ENCODE data around the gene LGALS3BP. TPM values are rescaled to one million over a fixed set of nuclear protein-coding genes. Genes with fewer than 3 reads are reported as not detected.

Gene LGALS3BP
- total and polyA plus RNA-seq, 7 donors: 92.5 to 415 (median 180) TPM

DNA sequence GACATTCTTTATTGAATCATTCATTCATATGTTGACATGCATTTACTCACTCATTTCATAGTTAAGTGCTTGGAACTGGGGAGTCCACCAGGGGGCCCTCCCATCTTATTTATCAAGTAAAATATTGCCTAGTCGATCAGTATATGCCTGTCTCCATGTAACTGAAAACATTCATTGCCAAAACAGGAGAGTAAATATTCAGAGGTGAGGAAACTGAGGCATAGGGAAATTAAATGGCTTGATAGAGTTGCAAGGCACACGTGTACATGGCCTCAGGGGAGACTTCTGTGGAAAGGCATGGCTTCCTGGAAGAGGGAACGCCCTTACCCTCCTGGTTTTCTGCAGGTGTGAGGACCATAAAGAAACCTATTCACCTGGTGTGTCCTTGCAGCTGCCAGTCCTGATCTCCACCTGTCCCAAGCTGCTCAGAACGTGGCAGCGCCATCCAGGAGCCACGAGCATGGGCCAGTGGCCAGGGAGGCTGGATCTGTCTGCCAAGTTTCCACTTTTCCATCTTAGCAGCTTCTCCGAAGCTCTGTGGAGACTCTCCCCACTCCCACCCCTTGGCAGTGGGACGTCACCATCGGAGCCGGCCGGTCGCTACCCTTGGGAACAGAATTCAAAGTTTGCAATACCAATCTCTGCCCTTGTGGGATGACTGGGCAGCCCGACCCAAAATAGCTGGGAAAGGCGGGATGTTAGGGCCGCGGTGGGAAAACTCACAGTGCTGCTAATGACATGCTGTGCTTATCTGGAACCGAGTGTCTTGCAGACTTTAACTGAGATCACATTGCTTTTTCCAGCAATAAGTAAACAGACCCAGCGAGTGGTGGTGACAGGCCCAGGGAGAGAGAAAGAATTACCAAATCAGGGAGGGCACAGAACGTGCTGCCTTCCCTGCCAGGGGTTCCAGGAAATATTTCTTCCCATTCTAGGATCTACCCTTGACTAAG is 40.2 kb upstream of the LGALS3BP start:
- DNase-seq: peak; percentile 85
- Histone ChIP-seq H3K27ac (peak overlapping the region; percentile 63 to 81 (median 64)), H3K4me3 (peak overlapping the region in 3 of 4 donors; percentile 8 to 16 (median 14)), H3K9me3 (no peaks in the 10 kb centered on the region), H3K36me3 (no peaks in the 10 kb centered on the region), H3K27me3 (peaks cover 0 to 3% (median 0%) of the 10 kb centered on the region in 3 donors), H3K4me1 (peaks cover 0 to 30% (median 28%) of the 10 kb centered on the region in 4 donors)
- 9 to 47% methylated on average over 19 of the region's 19 CpGs for WGBS, 2 donors
- intact Hi-C loops (cut with DNase I): loop anchor here (1.0 to 5.0 kb wide), 2 partner anchors 22 to 57 kb away; no protein-coding TSS in a partner anchor
- TF ChIP-seq POLR2A (IDR thresholded peaks at IDR 0.05): no peak
- TF ChIP-seq, protein P1, sequence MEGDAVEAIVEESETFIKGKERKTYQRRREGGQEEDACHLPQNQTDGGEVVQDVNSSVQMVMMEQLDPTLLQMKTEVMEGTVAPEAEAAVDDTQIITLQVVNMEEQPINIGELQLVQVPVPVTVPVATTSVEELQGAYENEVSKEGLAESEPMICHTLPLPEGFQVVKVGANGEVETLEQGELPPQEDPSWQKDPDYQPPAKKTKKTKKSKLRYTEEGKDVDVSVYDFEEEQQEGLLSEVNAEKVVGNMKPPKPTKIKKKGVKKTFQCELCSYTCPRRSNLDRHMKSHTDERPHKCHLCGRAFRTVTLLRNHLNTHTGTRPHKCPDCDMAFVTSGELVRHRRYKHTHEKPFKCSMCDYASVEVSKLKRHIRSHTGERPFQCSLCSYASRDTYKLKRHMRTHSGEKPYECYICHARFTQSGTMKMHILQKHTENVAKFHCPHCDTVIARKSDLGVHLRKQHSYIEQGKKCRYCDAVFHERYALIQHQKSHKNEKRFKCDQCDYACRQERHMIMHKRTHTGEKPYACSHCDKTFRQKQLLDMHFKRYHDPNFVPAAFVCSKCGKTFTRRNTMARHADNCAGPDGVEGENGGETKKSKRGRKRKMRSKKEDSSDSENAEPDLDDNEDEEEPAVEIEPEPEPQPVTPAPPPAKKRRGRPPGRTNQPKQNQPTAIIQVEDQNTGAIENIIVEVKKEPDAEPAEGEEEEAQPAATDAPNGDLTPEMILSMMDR (IDR thresholded peaks at IDR 0.05): peak; percentile 21 to 83 (median 68)
- TF ChIP-seq EP300 (IDR thresholded peaks at IDR 0.05): peak in 2 of 4 donors; percentile 24 to 62
- peak; percentile 5 to 37 (median 10) for TF ChIP-seq POLR2AphosphoS5 (IDR thresholded peaks at IDR 0.05)

DNA sequence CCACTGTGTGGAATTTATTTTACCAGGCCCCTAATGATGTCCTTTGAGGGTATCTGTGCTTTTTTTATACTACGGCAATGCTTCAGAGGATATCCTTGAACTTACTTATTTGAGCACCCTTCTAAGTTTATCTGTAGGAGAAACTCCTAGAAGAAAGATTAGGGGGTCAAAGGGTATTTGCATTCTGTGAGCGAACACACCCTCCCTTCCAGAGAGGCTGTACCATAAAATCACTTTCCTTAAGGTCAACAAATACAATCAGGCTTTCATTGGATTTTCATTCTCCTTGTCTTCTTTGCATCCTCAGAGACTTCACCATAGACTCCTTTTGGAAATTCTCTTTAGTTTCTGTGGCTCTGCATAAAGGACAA is 39.5 kb upstream of the LGALS3BP start:
- H3K36me3 ChIP-seq: no peaks in the 10 kb centered on the region
- no peak for DNase-seq
- H3K27me3 ChIP-seq: peaks cover 0 to 6% (median 0%) of the 10 kb centered on the region in 3 donors
- intact Hi-C loops (cut with DNase I): loop anchor here (1.0 kb wide), 1 partner anchor 23 kb away; no protein-coding TSS in a partner anchor
- no peaks in the 10 kb centered on the region for H3K9me3 ChIP-seq
- H3K4me3 ChIP-seq: no peak overlapping the region
- WGBS, 2 donors: 21 to 73% methylated on average over 2 of the region's 2 CpGs
- TF ChIP-seq POLR2AphosphoS5 (IDR thresholded peaks at IDR 0.05): no peak
- no peak for TF ChIP-seq EP300 (IDR thresholded peaks at IDR 0.05)
- no peak for TF ChIP-seq POLR2A (IDR thresholded peaks at IDR 0.05)
- TF ChIP-seq, protein P1 (IDR thresholded peaks at IDR 0.05): no peak
- H3K27ac ChIP-seq: peak overlapping the region in 1 of 4 donors; percentile 81
- H3K4me1 ChIP-seq: peaks cover 0 to 23% (median 21%) of the 10 kb centered on the region in 4 donors

DNA sequence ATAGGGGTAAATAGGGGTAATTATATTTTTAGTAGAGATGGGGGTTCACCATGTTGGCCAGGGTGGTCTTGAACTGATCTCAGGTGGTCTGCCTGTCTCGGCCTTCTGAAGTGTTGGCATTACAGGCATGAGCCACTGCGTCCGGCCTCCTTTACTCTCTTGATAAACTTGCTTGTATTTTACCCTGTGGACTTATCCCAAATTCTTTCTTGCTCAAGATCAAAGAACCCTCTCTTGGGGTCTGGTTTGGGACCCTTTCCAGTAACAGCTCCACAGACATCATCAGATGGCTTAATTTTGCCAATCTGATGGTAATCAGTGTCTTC is 38.6 kb upstream of the LGALS3BP start:
- DNase-seq: peak; percentile 52
- peaks cover 0 to 16% (median 14%) of the 10 kb centered on the region in 4 donors for H3K4me1 ChIP-seq
- TF ChIP-seq, protein P1 (IDR thresholded peaks at IDR 0.05): no peak
- no peak for TF ChIP-seq EP300 (IDR thresholded peaks at IDR 0.05)
- TF ChIP-seq POLR2A (IDR thresholded peaks at IDR 0.05): no peak
- TF ChIP-seq POLR2AphosphoS5 (IDR thresholded peaks at IDR 0.05): no peak
- H3K27ac ChIP-seq: no peak overlapping the region
- 95 to 96% methylated on average over 3 of the region's 3 CpGs for WGBS, 2 donors
- no peaks in the 10 kb centered on the region for H3K9me3 ChIP-seq
- H3K4me3 ChIP-seq: no peak overlapping the region
- no peaks in the 10 kb centered on the region for H3K36me3 ChIP-seq
- peaks cover 0 to 6% (median 0%) of the 10 kb centered on the region in 3 donors for H3K27me3 ChIP-seq
- intact Hi-C loops (cut with DNase I): no loop called here

DNA sequence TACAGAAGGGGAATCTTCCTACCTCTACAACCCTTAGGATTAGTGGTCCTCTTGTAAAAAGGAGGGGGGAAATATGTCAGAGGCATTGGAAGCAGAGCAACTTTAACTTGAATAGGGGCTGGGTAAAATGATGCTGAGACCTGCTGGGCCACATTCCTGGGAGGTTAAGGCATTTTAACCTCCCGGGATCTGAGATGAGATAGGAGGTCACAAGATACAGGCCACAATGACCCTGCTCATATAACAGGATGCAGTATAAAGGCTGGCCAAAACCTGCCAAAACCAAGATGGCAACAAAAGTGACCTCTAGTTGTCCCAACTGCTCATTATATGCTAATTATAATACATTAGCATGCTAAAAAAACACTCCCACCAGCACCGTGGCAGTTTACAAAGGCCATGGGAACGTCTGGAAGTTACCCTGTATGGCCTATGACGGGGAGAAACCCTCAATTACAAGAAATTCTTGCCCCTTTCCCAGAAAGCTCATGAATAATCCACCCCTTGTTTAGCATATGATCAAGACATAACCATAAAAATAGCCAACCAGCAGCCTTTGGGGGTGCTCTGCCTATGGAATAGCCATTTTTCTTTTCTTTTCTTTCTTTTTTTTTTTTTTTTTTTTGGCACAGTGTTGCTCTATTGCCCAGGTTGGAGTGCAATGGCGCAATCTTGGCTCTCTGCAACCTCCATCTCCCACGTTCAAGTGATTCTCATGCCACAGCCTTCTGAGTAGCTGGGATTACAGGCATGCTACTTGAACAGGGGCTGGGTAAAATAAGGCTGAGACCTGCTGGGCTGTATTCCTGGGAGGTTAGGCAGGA is 38.0 kb upstream of the LGALS3BP start:
- TF ChIP-seq POLR2A (IDR thresholded peaks at IDR 0.05) (no peak), EP300 (IDR thresholded peaks at IDR 0.05) (no peak), POLR2AphosphoS5 (IDR thresholded peaks at IDR 0.05) (no peak)
- TF ChIP-seq, protein P1 (IDR thresholded peaks at IDR 0.05): no peak

More for the DNA sequence above, 38.0 kb upstream of the LGALS3BP start:
- no peak overlapping the region for H3K4me3 ChIP-seq
- intact Hi-C loops (cut with DNase I): no loop called here
- DNase-seq: peak; percentile 40
- no peaks in the 10 kb centered on the region for H3K9me3 ChIP-seq
- no peaks in the 10 kb centered on the region for H3K36me3 ChIP-seq
- peaks cover 0 to 6% (median 0%) of the 10 kb centered on the region in 3 donors for H3K27me3 ChIP-seq
- WGBS, 2 donors: 82 to 84% methylated on average over 6 of the region's 6 CpGs
- H3K4me1 ChIP-seq: peaks cover 0 to 16% (median 13%) of the 10 kb centered on the region in 4 donors
- no peak overlapping the region for H3K27ac ChIP-seq

All from sigmoid colon (tissue), 7 donors.